Measurements from ENCODE around the gene SLFN11.

- TF ChIP-seq CTCF (conservative IDR thresholded peaks at IDR 0.05; ENCODE audit: low read depth, low read length) (no peak), POLR2A (IDR thresholded peaks at IDR 0.05; ENCODE audit: low read depth, low read length) (no peak), RFX5 (IDR thresholded peaks at IDR 0.05; ENCODE audit: low read depth, low read length) (no peak), MXI1 (IDR thresholded peaks at IDR 0.05; ENCODE audit: borderline replicate concordance, low read depth, low read length) (no peak), FOS (IDR thresholded peaks at IDR 0.05; ENCODE audit: low read depth, low read length) (no peak), ELK1 (IDR thresholded peaks at IDR 0.05; ENCODE audit: borderline replicate concordance, low read depth, low read length) (no peak), RAD21 (IDR thresholded peaks at IDR 0.05; ENCODE audit: low read length) (no peak), SMC3 (IDR thresholded peaks at IDR 0.05; ENCODE audit: low read depth, low read length) (no peak), RCOR1 (IDR thresholded peaks at IDR 0.05; ENCODE audit: insufficient replicate concordance, low read length) (no peak), MAFK (IDR thresholded peaks at IDR 0.05; ENCODE audit: low read depth, low read length) (no peak), CHD1 (IDR thresholded peaks at IDR 0.05; ENCODE audit: low read depth, low read length) (no peak), BHLHE40 (IDR thresholded peaks at IDR 0.05; ENCODE audit: low read depth, low read length) (no peak), USF2 (IDR thresholded peaks at IDR 0.05; ENCODE audit: low read depth, low read length) (no peak), CEBPB (IDR thresholded peaks at IDR 0.05; ENCODE audit: low read depth, low read length) (no peak)
These were observed 29.2 kb downstream of the SLFN11 start for GRCh38 chr17:35344262-35344661.

Data from IMR-90 (cell line).